GM12875 (cell line): ENCODE data around the gene IFNA10.
"Not testable (repeated sequence)": the region's sequence is repeated elsewhere in the genome, so short reads cannot be mapped to it uniquely, and the experiment has no call there.

Experiments used
- H3K4me3 ChIP-seq: one replicate; pipeline ENCODE4 v1.5.1; 2011; ENCODE audit warnings: low read depth, low read length, control low read depth
- TF ChIP-seq, protein P1 (sequence below): IDR thresholded peaks from 2 replicates; pipeline ENCODE4 v1.5.1; 2011; ENCODE audit warnings: low read depth, mild to moderate bottlenecking, control low read depth, inconsistent platforms, low read length, moderate library complexity, borderline replicate concordance; ENCODE audit not compliant: insufficient read depth

IFNA10 gene

DNA sequence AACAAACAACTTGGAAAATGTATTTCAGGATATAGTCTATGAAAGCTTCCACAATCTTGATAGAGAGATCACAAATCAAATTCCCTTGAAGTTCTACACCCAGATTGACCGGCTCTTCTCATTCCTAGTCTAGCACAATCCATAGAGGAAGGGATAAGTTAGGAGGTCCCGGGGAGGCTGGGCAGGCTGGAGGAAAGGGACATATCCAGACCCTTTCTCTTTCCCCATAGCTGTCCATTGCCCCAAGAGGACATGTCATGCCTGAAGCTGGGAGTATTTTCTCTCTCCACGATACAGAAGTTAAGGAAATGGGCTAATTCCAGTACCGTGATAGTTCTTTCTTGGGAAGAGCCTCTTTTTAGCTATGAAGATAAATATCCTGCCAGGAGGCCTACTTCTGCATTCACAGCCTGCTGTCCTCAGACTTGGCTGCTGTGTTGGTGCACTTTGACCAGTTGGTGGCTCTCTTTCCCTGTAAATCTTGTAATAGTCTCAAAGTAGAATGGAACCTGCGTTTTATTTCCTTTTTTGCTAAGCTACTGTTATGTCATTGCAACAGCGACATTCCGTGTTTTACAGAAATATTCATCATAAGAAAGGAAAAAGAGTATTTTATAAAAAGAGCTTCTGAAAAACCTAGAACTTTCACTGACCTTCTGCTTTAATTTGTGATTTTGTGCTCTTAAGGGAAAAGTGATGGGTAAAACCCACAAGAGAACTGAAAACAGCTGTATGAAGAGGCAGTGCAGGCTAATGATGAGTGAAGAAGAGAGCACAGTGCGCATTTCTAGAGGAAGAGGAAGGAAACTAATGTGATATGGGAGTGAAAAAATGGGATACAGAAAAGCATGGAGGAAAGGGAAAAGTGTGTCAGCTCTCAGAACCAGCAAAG lies 28.8 kb upstream of the IFNA10 start:
- TF ChIP-seq, protein P1, sequence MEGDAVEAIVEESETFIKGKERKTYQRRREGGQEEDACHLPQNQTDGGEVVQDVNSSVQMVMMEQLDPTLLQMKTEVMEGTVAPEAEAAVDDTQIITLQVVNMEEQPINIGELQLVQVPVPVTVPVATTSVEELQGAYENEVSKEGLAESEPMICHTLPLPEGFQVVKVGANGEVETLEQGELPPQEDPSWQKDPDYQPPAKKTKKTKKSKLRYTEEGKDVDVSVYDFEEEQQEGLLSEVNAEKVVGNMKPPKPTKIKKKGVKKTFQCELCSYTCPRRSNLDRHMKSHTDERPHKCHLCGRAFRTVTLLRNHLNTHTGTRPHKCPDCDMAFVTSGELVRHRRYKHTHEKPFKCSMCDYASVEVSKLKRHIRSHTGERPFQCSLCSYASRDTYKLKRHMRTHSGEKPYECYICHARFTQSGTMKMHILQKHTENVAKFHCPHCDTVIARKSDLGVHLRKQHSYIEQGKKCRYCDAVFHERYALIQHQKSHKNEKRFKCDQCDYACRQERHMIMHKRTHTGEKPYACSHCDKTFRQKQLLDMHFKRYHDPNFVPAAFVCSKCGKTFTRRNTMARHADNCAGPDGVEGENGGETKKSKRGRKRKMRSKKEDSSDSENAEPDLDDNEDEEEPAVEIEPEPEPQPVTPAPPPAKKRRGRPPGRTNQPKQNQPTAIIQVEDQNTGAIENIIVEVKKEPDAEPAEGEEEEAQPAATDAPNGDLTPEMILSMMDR = peak; percentile 63
- H3K4me3 ChIP-seq = not testable (repeated sequence)

DNA sequence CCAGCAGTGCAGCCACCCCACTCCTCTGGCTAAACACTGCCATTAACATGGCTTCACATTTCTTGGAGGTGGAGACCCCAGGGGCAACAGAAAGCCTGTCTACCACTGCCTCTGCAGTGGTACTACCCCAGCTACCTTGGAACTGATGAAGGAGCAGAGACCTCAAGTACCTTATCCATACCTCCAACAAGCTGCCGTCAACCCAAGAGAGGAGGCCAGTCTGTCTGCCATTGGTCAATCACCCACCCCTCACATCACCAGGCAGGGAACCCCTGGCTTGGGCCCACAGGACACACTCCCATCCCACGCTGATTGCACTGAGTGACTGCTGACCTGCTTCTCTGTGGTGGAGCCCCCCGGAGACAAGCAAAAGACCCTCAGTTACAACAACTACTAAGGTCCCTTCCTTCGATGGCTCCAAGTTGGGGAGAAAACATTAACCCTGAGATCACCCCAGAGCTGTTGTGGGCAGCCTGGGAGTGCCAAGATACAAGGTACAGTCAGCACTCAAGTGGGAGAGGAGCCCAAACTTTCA lies 27.3 kb upstream of the IFNA10 start:
- H3K4me3 ChIP-seq = no peak overlapping the region
- TF ChIP-seq, protein P1 = no peak

DNA sequence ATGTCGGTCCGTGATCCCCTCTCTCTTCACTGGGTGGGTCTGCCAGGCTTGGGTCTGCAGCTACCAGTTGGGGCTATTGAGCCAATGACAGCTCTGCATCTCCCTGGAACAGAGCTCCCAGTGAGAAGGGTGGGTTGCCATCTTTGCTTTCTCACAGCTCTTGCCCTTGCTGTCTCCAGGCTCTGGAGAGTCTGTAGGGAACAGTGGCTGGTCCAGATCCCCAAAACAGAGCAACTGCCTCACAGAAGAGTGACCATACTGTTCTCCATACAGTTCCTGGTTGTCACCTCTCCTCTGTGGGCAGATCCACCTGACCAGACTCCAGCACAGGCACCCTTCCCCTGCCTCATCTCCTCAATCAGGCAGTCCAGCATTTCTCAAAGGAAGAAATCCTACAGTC lies 26.3 kb upstream of the IFNA10 start:
- H3K4me3 ChIP-seq = no peak overlapping the region
- TF ChIP-seq, protein P1 = no peak

DNA sequence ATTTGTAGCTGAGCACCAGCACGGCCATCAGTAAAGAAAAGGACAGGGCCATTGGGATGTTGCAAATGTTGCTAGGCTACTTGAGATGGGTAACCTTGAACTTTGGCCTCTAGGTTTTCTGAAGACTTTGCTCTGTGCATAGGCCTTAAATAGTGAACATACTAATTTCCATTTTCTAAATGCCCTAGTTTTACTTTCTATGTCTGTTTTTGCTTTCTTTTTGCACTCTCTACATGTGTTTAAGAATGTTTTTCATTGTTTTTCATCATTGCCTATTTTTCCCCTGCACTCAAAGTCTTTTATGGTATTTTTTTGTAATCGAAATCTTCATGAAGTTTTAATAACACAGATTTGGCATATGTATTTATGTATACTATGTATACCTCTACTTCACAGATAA lies 21.2 kb upstream of the IFNA10 start, which contains the start of gene IFNA17:
TSS of gene IFNA17 (minus strand) at position 101 of the 400 bp plus-strand sequence. CDS start at position 52, 49 bp downstream.
- TF ChIP-seq, protein P1 = no peak
- no peak within 1 kb of the TSS for H3K4me3 ChIP-seq

DNA sequence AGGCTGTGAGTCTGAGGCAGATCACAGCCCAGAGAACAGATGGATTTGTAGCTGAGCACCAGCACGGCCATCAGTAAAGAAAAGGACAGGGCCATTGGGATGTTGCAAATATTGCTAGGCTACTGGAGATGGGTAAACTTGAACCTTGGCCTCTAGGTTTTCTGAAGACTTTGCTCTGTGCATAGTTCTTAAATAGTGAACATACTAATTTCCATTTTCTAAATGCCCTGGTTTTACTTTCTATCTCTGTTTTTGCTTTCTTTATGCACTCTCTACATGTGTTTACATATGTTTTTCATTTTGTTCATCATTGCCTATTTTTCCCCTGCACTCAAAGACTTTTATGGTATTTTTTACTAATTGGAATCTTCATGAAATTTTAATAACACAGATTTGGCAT lies 10.3 kb upstream of the IFNA10 start, which contains the start of gene IFNA16:
TSS of gene IFNA16 (minus strand) at position 101 of the 400 bp plus-strand sequence. CDS start at position 95, 6 bp downstream.
- H3K4me3 ChIP-seq = not testable (repeated sequence)

DNA sequence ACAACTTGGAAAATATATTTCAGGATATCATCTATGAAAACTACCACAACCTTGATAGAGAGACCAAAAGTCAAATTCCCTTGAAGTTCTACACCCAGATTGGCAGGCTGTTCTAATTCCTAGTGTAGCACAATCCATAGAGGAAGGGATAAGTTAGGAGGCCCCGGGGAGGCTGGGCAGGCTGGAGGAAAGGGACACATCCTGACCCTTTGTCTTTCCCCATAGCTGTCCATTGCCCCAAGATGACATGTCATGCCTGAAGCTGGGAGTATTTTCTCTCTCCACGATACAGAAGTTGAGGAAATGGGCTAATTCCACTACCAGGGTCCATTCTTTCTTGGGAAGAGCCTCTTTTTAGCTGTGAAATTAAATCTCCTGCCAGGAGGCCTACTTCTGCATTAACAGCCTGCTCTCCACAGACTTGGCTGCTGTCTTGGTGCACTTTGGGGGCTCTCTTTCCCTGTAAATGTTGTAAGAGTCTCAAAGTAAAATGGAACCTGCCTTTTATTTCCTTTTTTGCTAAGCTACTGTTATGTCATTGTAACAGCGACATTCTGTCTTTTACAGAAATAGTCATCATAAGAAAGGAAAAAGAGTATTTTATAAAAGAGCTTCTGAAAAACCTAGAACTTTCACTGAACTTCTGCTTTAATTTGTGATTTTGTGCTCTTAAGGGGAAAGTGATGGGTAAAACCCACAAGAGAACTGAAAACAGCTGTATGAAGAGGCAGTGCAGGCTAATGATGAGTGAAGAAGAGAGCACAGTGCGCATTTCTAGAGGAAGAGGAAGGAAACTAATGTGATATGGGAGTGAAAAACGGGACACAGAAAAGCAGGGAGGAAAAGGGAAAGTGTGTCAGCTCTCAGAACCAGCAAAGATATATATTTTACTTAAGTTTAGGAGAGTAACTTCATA lies 6.7 kb upstream of the IFNA10 start:
- H3K4me3 ChIP-seq = not testable (repeated sequence)
- TF ChIP-seq, protein P1 = peak; percentile 45

DNA sequence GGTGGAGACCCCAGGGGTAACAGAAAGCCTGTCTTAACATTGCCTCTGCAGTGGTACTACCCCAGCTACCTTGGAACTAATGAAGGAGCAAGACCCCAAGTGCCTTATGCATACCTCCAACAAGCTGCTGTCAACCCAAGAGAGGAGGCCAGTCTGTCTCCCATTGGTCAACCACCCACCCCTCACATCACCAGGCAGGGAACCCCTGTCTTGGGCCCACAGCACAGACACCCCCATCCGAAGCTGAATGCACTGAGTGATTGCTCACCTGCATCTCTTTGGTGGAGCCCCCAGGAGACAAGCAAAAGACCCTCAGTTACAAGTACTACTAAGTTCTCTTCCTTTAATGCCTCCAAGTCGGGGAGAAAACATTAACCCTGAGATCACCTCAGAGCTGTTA lies 5.2 kb upstream of the IFNA10 start:
- H3K4me3 ChIP-seq = not testable (repeated sequence)

DNA sequence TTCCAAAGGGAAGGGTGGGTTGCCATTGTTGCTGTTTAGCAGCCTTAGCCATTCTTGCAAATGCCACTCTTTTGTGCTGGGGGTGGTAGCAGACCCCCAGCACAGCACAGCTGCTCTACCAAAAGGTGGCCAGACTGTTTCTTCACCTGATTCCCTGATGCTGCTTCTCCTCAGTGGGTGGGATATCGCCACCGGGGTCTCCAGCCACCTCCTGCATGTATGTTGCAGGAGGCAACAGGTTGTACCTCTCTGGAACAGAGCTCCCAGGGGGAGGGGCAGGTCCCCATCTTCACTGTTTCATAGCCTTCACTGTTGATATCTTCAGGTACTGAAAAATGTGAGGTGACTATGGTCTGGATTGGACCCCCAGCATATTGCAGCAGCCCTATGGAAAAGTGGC lies 3.8 kb upstream of the IFNA10 start:
- not testable (repeated sequence) for H3K4me3 ChIP-seq
